Panc1 (cell line): Measurements from ENCODE around the gene NDST1.

ENCODE experiments used
- CTCF ChIP-seq: fragments of 450-650 bp; IDR thresholded peaks from 2 replicates; pipeline ENCODE4 v1.5.1; 2017; ENCODE audit warnings: mild to moderate bottlenecking
- POLR2AphosphoS5 ChIP-seq: IDR thresholded peaks from 2 replicates; pipeline ENCODE4 v1.6.1; 2012; ENCODE audit warnings: mild to moderate bottlenecking, low read depth, low read length, moderate library complexity
- REST ChIP-seq, 2 experiments: IDR thresholded peaks; 2 replicates each; pipeline ENCODE4 v1.6.1; 2011 to 2012; ENCODE audit warnings: low read depth in 2 of 2, control low read depth in 1 of 2, low read length in 1 of 2, mild to moderate bottlenecking in 1 of 2, moderate library complexity in 1 of 2; ENCODE audit not compliant: insufficient read depth in 1 of 2

DNA sequence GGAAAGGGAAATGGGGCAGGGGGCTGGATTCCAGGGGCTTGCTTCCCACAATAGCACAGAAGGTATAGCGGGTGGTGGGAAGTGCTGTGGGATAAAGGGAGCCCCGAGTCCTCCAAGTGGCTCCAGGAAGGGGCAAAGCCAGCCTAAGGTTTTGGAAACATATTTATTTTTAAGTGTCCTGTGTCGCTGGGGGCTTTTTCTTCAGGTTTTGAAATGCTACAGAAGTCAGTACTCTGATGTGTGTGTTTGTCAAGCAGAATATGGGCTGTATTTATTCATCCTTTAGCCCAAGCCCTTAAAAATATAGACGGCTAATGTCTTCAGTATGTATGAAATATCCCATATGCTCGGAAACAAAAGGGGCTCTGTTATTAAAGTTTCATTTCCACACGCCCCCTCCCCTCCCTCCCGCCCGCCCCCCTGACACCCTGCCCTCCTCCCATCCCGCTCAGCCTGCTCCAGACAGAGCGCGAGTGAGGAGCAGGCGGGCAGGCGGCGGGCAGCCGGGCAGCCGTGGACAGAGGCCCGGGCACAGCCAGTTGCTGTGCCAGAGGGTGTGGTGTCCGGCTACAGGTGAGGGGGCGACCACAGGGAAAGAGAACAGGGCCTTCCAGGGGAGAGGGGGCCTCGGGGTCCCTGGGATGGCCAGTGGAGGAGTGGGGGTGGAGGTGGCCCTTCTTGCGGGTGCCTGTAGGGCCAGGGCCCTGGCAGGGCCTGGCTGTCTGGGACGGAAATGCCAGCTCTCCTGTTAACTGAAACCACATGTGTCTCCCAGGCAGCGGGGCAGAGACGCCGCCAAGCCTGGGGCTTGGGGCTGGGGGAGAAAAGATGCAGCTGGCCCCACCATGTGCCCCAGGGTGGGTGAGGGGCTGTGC is 92.9 kb downstream of the NDST1 start:
- no peak for TF ChIP-seq CTCF
- TF ChIP-seq REST (IDR thresholded peaks at IDR 0.05; ENCODE audit: insufficient read depth in 1 of 2, low read depth in 2 of 2, low read length in 1 of 2), result no peak
- TF ChIP-seq POLR2AphosphoS5, result no peak
